GM19240 (cell line): Measurements from ENCODE around the gene EEFSEC.

Experiments
- DNase-seq: peaks from one replicate; pipeline ENCODE4 v3.0.0; 2011; ENCODE audit warnings: low spot score; ENCODE audit not compliant: insufficient read length

Gene EEFSEC

DNA sequence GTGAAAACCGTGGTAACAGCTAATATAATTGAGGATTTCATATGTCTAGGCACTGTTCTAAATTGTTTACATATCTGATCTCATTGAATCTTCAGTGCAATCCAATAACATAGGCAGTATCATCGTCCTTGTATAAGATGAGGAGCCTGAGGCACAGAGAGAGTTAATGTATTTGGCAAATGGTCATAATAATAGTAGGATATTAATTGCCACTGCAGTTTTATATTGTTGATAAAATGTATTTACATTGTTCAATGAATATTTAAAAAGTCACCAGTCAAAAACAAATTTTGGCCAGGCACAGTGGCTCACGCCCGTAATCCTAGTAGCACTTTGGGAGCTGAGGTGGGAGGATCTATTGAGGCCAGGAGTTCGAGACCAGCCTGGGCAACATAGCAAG lies 88.5 kb downstream of the EEFSEC start:
- no peak for DNase-seq

- DNase-seq, result no peak
Measured at GRCh38 chr3:128242818-128243601, 89.7 kb downstream of the EEFSEC start.

DNA sequence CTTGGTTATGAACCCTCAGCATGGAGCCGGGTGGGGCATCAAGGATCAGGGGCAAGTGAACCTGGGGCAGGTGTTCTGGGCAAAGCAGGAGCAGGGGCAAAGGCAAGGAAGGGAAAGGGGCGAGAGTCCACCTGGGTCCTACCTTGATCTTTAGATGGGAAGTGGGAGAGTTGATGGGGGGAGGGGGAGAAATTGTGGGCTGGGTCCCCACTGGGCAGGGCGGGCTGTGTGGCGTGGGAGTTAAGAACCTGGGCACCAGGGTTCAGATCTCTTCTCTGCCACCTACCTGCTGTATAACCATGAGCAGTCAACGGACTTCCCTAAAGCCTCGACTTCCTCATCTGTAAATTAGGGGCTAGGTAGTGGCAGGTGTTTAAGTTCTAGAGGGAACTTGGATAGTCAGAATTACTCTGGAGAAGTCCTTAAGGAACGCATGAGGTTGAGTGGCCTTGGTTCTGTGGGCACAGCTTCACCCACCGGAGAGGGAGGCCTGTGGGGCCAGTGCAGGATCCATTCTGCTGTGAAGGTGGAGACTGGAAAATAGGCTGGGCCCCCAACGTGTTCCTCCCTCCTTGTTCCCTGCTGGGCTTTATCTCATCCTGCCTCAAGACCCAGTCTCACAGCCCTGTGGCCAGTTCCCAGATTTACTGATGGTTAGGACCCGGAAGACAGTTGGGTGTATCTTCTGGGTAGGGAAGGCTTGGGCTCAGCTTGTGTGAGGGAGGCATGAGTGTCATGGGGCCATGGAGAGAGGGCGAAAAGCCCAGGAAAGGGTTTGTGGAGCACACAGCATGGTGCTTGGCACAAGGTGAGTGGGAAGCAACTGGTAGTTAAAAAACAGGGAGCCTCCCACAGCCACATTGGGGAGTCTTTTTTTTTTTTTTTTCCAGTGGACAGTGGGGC lies 90.6 kb downstream of the EEFSEC start:
- DNase-seq, result no peak

- DNase-seq, result no peak
Measured at GRCh38 chr3:128245460-128245859, 92.2 kb downstream of the EEFSEC start.

GRCh38 chr3:128247666-128248409 lies 94.6 kb downstream of the EEFSEC start:
- no peak for DNase-seq

DNA sequence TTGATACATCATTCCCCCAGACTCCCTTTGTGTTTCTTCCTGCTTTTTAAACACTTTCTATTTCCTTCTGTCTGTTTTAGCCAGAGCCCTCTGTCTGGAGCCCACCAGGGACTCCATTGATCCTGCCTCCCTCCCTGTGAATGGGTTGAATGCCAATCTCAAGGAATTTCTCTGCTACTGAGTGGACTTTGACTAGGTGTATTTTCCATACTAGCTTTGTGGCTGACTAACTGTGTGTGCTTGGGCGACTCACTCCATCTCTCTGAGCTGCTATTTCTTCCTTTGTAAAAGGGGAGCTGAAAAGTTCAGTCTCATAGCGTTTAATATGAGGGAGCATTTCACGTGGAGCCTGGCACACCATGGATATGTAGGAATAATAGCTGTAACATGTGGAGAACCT lies 98.8 kb downstream of the EEFSEC start:
- no peak for DNase-seq

DNA sequence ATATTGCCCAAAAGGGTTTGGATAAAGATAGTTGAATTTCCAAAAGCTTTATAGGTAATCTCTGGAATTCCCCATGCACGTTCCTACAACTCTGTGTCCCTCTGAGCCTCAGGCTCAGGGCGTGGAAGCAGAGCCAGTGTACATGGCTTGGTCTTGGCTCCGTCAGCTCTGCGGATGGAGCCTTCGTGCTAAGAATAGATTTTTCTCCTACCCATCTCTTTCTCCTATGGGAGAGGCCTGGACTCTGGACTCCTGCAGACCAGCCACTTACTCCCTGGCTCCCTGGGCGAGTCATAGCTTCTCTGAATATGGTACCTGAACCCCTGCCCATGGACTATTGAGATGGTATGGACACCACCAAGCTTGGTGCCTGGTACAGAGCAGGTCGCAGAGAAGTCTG lies 99.9 kb downstream of the EEFSEC start:
- no peak for DNase-seq

GRCh38 chr3:128254066-128254590 lies 100.8 kb downstream of the EEFSEC start:
- no peak for DNase-seq

DNA sequence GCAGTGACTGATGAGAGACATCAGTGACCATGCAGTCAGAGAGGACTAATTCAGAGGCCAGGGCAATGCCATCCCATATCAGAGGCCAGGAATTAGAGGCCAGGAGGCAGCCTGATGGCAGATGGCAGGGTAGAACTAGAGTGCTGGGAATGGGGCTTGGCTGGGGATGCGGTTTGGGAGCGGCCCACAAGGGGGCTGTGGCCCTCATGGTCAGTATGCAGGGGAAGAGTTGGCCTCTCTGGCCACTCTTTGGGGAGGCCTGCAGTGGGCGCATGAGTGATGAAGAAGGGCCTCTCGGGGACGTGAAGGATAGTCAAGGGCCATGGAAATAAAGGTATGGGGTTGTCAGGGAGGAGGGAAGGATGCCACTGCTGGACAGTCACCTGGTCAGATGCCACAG lies 101.7 kb downstream of the EEFSEC start:
- DNase-seq, result no peak

GRCh38 chr3:128256131-128256530 lies 102.8 kb downstream of the EEFSEC start:
- DNase-seq, result no peak

- no peak for DNase-seq
Measured at GRCh38 chr3:128257632-128258031, 104.4 kb downstream of the EEFSEC start.

DNA sequence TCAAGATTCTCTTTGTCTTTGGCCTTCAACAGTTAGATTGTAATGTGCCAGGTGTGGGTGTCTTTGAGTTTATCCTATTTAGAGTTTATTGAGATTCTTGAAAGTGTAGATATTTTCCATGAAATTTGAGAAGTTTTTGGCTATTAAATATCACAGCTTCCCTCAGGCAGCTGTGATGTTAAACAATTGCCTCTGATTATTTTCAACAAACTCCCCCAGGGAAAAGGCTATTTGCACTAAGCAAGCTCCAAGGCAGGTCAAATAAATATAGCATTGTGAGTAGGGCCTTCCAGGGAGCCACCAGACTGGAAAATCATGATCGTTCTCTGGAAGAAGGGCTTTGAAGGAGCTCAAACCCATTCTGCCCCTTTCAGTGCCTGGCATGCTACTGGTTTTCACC lies 107.0 kb downstream of the EEFSEC start:
- no peak for DNase-seq

DNA sequence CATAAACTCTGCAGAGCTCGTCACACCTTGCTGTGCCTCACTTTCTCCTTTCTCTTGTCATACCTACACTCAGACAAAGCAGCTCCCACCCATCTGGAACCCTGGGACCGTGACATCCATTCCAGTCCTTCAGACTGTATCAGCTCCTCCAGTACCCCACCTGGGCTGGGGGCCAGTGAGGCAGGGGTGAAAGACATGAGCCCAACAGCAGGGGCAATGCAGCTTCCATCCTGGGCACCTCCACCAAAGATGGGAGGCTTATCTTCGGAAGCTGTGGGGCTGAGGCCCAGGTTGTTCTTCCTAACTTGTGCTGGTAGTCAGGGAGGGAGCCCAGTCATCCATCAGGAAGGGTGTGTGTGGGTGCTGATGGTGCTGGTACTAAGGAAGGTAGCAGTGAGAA lies 109.2 kb downstream of the EEFSEC start:
- no peak for DNase-seq

DNA sequence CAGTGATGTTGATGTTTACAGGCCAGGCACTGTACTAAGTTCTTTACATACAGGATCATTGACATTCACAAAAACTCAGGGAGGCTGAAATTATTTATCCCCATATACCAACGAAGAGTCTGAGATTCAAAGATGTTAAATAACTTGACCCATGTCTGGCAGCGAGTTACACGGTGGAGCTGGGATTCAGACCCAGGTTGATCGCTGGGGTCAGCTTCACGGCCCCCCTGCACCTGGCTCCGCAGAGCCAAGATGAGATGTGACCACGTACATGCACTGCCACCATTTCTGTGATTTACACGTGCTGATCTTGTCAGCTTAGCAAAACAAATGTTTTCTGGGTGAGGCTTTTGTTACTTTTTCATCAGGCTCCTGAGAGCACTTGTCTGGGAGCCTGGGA lies 109.8 kb downstream of the EEFSEC start:
- no peak for DNase-seq

- no peak for DNase-seq
Measured at GRCh38 chr3:128263946-128264345, 110.7 kb downstream of the EEFSEC start.

- DNase-seq, result no peak
Measured at GRCh38 chr3:128266453-128266852, 113.2 kb downstream of the EEFSEC start.

GRCh38 chr3:128267541-128267940 lies 114.3 kb downstream of the EEFSEC start:
- DNase-seq, result no peak

DNA sequence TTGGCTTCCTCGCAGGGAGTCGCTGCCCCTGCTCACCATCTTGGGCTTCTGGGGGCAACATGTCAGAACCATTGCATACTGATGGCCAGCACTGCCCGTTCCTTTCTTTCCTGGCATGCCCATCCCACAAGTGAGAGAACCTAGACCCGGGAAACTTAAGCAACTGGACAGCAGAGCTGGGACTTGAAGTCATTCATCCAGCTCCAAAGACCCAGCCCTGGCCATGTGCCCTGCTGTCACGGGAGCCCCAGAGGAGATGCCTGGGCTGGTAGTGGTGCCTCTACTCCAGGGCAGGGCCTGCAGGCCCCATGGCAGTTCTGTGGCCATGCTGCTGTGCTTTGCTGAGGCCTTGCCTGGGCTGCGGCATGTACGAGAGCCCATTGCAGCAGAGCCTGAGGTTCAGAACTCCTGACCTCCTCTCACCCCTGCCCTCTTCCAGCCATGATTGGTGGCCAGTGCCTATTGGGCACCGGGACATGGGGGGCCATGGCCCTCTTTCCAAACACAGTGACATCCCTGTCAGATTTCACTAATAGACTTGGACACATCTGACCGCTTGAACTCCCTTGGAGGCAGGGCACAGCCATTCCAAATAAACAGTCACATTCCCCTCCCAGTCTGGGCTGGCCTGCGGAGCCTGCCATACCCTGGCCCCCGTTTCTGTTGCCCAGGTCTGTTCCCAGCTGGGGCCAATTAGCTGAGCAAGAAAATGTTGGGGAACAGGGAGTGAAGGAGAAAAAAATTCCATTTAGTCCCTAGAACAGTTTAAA lies 115.9 kb downstream of the EEFSEC start:
- DNase-seq, result no peak

GRCh38 chr3:128269796-128270195 lies 116.5 kb downstream of the EEFSEC start:
- no peak for DNase-seq

GRCh38 chr3:128270559-128271492 lies 117.5 kb downstream of the EEFSEC start:
- no peak for DNase-seq
